GM19328 (cell line): ENCODE measurements around the gene RHBG.

Source experiments
- ATAC-seq: cut with Tn5 transposase; IDR thresholded peaks from one replicate; pipeline ENCODE4 v1.9.1; 2021; ENCODE audit warnings: mild to moderate bottlenecking, moderate library complexity; ENCODE audit not compliant: unreplicated experiment

RHBG gene

GRCh38 chr1:156385534-156386031 lies 16.6 kb downstream of the RHBG start:
- ATAC-seq, result no peak

GRCh38 chr1:156386134-156386901 lies 17.3 kb downstream of the RHBG start:
- ATAC-seq, result no peak

- no peak for ATAC-seq
These were observed 18.2 kb downstream of the RHBG start for GRCh38 chr1:156386949-156387869.

GRCh38 chr1:156387870-156388173 lies 18.8 kb downstream of the RHBG start:
- ATAC-seq, result no peak

GRCh38 chr1:156388174-156389137 lies 19.4 kb downstream of the RHBG start:
- no peak for ATAC-seq

GRCh38 chr1:156389311-156389710 lies 20.3 kb downstream of the RHBG start:
- no peak for ATAC-seq

- no peak for ATAC-seq
These were observed 21.7 kb downstream of the RHBG start for GRCh38 chr1:156390469-156391365.

- ATAC-seq, result no peak
These were observed 22.3 kb downstream of the RHBG start for GRCh38 chr1:156391366-156391677.

- ATAC-seq, result no peak
These were observed 22.7 kb downstream of the RHBG start for GRCh38 chr1:156391701-156392100.

- no peak for ATAC-seq
These were observed 23.4 kb downstream of the RHBG start for GRCh38 chr1:156392452-156392853.

- no peak for ATAC-seq
These were observed 24.1 kb downstream of the RHBG start for GRCh38 chr1:156393095-156393494.

GRCh38 chr1:156394082-156394481 lies 25.1 kb downstream of the RHBG start:
- ATAC-seq, result no peak

- ATAC-seq, result no peak
These were observed 25.9 kb downstream of the RHBG start for GRCh38 chr1:156394835-156395461.

GRCh38 chr1:156399355-156400125 lies 30.5 kb downstream of the RHBG start:
- ATAC-seq, result no peak

GRCh38 chr1:156400191-156400935 lies 31.4 kb downstream of the RHBG start:
- ATAC-seq, result no peak

GRCh38 chr1:156401041-156401574 lies 32.1 kb downstream of the RHBG start:
- ATAC-seq, result no peak

GRCh38 chr1:156401681-156402081 lies 32.7 kb downstream of the RHBG start:
- no peak for ATAC-seq
